ENCODE results near the gene STK11IP.

DNA sequence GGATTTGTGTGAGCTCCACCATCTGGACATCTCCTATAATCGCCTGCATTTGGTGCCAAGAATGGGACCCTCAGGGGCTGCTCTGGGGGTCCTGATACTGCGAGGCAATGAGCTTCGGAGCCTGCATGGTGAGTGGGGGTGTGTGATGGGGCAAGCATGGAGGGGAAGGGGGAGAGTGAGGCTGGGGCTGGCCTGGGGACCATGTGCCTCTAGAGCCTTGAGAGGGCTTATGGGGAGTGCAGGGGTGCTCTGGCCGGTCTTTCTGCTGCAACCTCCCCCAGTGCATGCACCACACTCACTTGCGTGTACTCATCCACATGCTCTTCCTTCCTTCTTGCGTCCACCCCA is 7.9 kb downstream of the STK11IP start:
- TF ChIP-seq POLR2A (IDR thresholded peaks at IDR 0.05), result no peak
- TF ChIP-seq, protein P1, sequence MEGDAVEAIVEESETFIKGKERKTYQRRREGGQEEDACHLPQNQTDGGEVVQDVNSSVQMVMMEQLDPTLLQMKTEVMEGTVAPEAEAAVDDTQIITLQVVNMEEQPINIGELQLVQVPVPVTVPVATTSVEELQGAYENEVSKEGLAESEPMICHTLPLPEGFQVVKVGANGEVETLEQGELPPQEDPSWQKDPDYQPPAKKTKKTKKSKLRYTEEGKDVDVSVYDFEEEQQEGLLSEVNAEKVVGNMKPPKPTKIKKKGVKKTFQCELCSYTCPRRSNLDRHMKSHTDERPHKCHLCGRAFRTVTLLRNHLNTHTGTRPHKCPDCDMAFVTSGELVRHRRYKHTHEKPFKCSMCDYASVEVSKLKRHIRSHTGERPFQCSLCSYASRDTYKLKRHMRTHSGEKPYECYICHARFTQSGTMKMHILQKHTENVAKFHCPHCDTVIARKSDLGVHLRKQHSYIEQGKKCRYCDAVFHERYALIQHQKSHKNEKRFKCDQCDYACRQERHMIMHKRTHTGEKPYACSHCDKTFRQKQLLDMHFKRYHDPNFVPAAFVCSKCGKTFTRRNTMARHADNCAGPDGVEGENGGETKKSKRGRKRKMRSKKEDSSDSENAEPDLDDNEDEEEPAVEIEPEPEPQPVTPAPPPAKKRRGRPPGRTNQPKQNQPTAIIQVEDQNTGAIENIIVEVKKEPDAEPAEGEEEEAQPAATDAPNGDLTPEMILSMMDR (IDR thresholded peaks at IDR 0.05), result no peak
- TF ChIP-seq POLR2AphosphoS5 (IDR thresholded peaks at IDR 0.05), result no peak
